ENCODE results near the gene DYNC1H1.

- no peak for TF ChIP-seq CTCF (IDR thresholded peaks at IDR 0.05; ENCODE audit: low read depth, low read length, poor library complexity, severe bottlenecking)
- no peak for TF ChIP-seq EZH2phosphoT487 (IDR thresholded peaks at IDR 0.05; ENCODE audit: borderline replicate concordance, low read length)
Observed at GRCh38 chr14:101918065-101918989, 46.0 kb upstream of the DYNC1H1 start.
